Measurements from ENCODE around the gene SCARF1.
A peak's percentile ranks its signal among the peaks of the same experiment; 100 is the strongest.
"Not testable (repeated sequence)": the region's sequence is repeated elsewhere in the genome, so short reads cannot be mapped to it uniquely, and the experiment has no call there.

SCARF1 gene

GRCh38 chr17:1645207-1646171 is at the start of gene SCARF1:
SCARF1 (minus strand) TSS chr17:1645732; CDS start chr17:1645697, 35 bp downstream.
- DNase-seq (ENCODE audit: low read depth in 2 of 2): no peak

GRCh38 chr17:1693339-1693738 is 47.8 kb upstream of the SCARF1 start:
- no peak for DNase-seq (ENCODE audit: low read depth in 2 of 2)

- no peak for DNase-seq (ENCODE audit: low read depth in 2 of 2)
These were observed 45.2 kb upstream of the SCARF1 start for GRCh38 chr17:1690544-1691221.

- DNase-seq (ENCODE audit: low read depth in 2 of 2): not testable (repeated sequence)
These were observed 42.9 kb upstream of the SCARF1 start for GRCh38 chr17:1688405-1688804.

- no peak for DNase-seq (ENCODE audit: low read depth in 2 of 2)
These were observed 40.6 kb upstream of the SCARF1 start for GRCh38 chr17:1686086-1686485.

- DNase-seq (ENCODE audit: low read depth in 2 of 2): peak; percentile 95 to 97
These were observed 39.1 kb upstream of the SCARF1 start, which contains the start of gene PRPF8 for GRCh38 chr17:1684378-1685189. PRPF8 (minus strand) TSS chr17:1684867; CDS start chr17:1684571, 296 bp downstream.

- no peak for DNase-seq (ENCODE audit: low read depth in 2 of 2)
These were observed 37.9 kb upstream of the SCARF1 start for GRCh38 chr17:1683459-1683858.

GRCh38 chr17:1676401-1676800 is 30.9 kb upstream of the SCARF1 start:
- no peak for DNase-seq (ENCODE audit: low read depth in 2 of 2)

GRCh38 chr17:1673041-1673785 is 27.7 kb upstream of the SCARF1 start:
- DNase-seq (ENCODE audit: low read depth in 2 of 2): no peak

- not testable (repeated sequence) for DNase-seq (ENCODE audit: low read depth in 2 of 2)
These were observed 18.4 kb upstream of the SCARF1 start for GRCh38 chr17:1663934-1664333.

GRCh38 chr17:1661045-1661444 is 15.5 kb upstream of the SCARF1 start:
- no peak for DNase-seq (ENCODE audit: low read depth in 2 of 2)

- no peak for DNase-seq (ENCODE audit: low read depth in 2 of 2)
These were observed 12.6 kb upstream of the SCARF1 start for GRCh38 chr17:1658100-1658499.

- DNase-seq (ENCODE audit: low read depth in 2 of 2): no peak
These were observed 8.2 kb upstream of the SCARF1 start for GRCh38 chr17:1653735-1654134.

- DNase-seq (ENCODE audit: low read depth in 2 of 2): not testable (repeated sequence)
These were observed 7.3 kb upstream of the SCARF1 start for GRCh38 chr17:1652794-1653193.

- no peak for DNase-seq (ENCODE audit: low read depth in 2 of 2)
These were observed 6.0 kb upstream of the SCARF1 start for GRCh38 chr17:1651559-1651844.

GRCh38 chr17:1650731-1651558 is 5.4 kb upstream of the SCARF1 start:
- DNase-seq (ENCODE audit: low read depth in 2 of 2): no peak

GRCh38 chr17:1649844-1650501 is 4.4 kb upstream of the SCARF1 start, which contains the start of gene RILP:
RILP (minus strand) TSS chr17:1649866; CDS start chr17:1649804, 62 bp downstream.
- no peak for DNase-seq (ENCODE audit: low read depth in 2 of 2)

GRCh38 chr17:1648963-1649843 is 3.7 kb upstream of the SCARF1 start:
- peak; percentile 90 to 91 for DNase-seq (ENCODE audit: low read depth in 2 of 2)
